H9 (cell line): ENCODE measurements around the gene MYOM3. TPM values are rescaled to one million over a fixed set of nuclear protein-coding genes. Genes with fewer than 3 reads are reported as not detected.

ENCODE experiments used
- DNase-seq: peaks from one replicate; pipeline ENCODE4 v3.0.0-alpha.2; 2017
- H2AFZ ChIP-seq: one replicate; pipeline ENCODE4 v1.6.1; 2013; ENCODE audit warnings: mild to moderate bottlenecking, low read length, control low read depth, moderate library complexity
- H2AK5ac ChIP-seq: 2 replicates; pipeline ENCODE4 v1.6.1; 2013; ENCODE audit warnings: low read length, control low read depth, mixed read lengths; ENCODE audit not compliant: insufficient read length
- H2BK120ac ChIP-seq: one replicate; pipeline ENCODE4 v1.6.1; 2013; ENCODE audit warnings: low read depth, mild to moderate bottlenecking, low read length, control low read depth, inconsistent platforms; ENCODE audit not compliant: poor library complexity, severe bottlenecking
- H2BK12ac ChIP-seq: 2 replicates; pipeline ENCODE4 v1.6.1; 2013; ENCODE audit warnings: low read length, control low read depth, mixed read lengths, low read depth; ENCODE audit not compliant: insufficient read length
- H2BK15ac ChIP-seq: 2 replicates; pipeline ENCODE4 v1.6.1; 2013; ENCODE audit warnings: low read depth, low read length, control low read depth
- H2BK20ac ChIP-seq: one replicate; pipeline ENCODE4 v1.6.1; 2013; ENCODE audit warnings: low read depth, mild to moderate bottlenecking, low read length, control low read depth, inconsistent platforms; ENCODE audit not compliant: poor library complexity, severe bottlenecking
- H2BK5ac ChIP-seq: 2 replicates; pipeline ENCODE4 v1.6.1; 2013; ENCODE audit warnings: low read length, control low read depth, mixed read lengths; ENCODE audit not compliant: insufficient read length
- H3K14ac ChIP-seq: 2 replicates; pipeline ENCODE4 v1.6.1; 2013; ENCODE audit warnings: low read length, control low read depth; ENCODE audit not compliant: insufficient read depth
- H3K18ac ChIP-seq: 2 replicates; pipeline ENCODE4 v1.6.1; 2013; ENCODE audit warnings: low read depth, mild to moderate bottlenecking, mixed read lengths, low read length, control low read depth; ENCODE audit not compliant: insufficient read length
- H3K23ac ChIP-seq: 2 replicates; pipeline ENCODE4 v1.6.1; 2013; ENCODE audit warnings: low read length, control low read depth, mixed read lengths, low read depth; ENCODE audit not compliant: insufficient read length
- H3K23me2 ChIP-seq: 2 replicates; pipeline ENCODE4 v1.6.1; 2013; ENCODE audit warnings: low read depth, mild to moderate bottlenecking, mixed read lengths, low read length, control low read depth; ENCODE audit not compliant: insufficient read length, poor library complexity, severe bottlenecking
- H3K27ac ChIP-seq: 2 replicates; pipeline ENCODE4 v1.5.1; 2013; ENCODE audit warnings: low read length, control low read depth, mixed read lengths, low read depth; ENCODE audit not compliant: insufficient read length
- H3K27me3 ChIP-seq: 2 replicates; pipeline ENCODE4 v1.6.1; 2013; ENCODE audit warnings: low read length, control low read depth, inconsistent platforms; ENCODE audit not compliant: insufficient read depth
- H3K4ac ChIP-seq: 2 replicates; pipeline ENCODE4 v1.6.1; 2013; ENCODE audit warnings: low read depth, mild to moderate bottlenecking, control low read depth, inconsistent platforms, low read length, moderate library complexity
- H3K4me1 ChIP-seq: 2 replicates; pipeline ENCODE4 v1.6.1; 2013; ENCODE audit warnings: low read length, control low read depth, inconsistent platforms; ENCODE audit not compliant: insufficient read depth
- H3K4me2 ChIP-seq: 2 replicates; pipeline ENCODE4 v1.6.1; 2013; ENCODE audit warnings: low read length, control low read depth, mixed read lengths; ENCODE audit not compliant: insufficient read length, insufficient read depth
- H3K56ac ChIP-seq: 2 replicates; pipeline ENCODE4 v1.6.1; 2013; ENCODE audit warnings: low read depth, mild to moderate bottlenecking, mixed read lengths, low read length, control low read depth; ENCODE audit not compliant: insufficient read length
- H3K79me1 ChIP-seq: 2 replicates; pipeline ENCODE4 v1.6.1; 2013; ENCODE audit warnings: low read depth, mild to moderate bottlenecking, moderate library complexity, low read length, control low read depth, inconsistent platforms; ENCODE audit not compliant: insufficient read depth, poor library complexity, severe bottlenecking
- H3K79me2 ChIP-seq: 2 replicates; pipeline ENCODE4 v1.6.1; 2013; ENCODE audit warnings: low read length, control low read depth, inconsistent platforms; ENCODE audit not compliant: insufficient read depth
- H3K9ac ChIP-seq: 2 replicates; pipeline ENCODE4 v1.6.1; 2013; ENCODE audit warnings: low read length, control low read depth, mixed read lengths; ENCODE audit not compliant: insufficient read length; ENCODE audit errors: extremely low read depth
- H3K9me3 ChIP-seq: one replicate; pipeline ENCODE4 v1.6.1; 2013; ENCODE audit warnings: low read depth, low read length, inconsistent platforms; ENCODE audit not compliant: control insufficient read depth
- H3T11ph ChIP-seq: one replicate; pipeline ENCODE4 v1.6.1; 2013; ENCODE audit warnings: mild to moderate bottlenecking, low read length, control low read depth, inconsistent platforms
- H4K20me1 ChIP-seq: one replicate; pipeline ENCODE4 v1.6.1; 2013; ENCODE audit not compliant: control insufficient read depth, insufficient read length, insufficient read depth
- H4K5ac ChIP-seq: 2 replicates; pipeline ENCODE4 v1.6.1; 2013; ENCODE audit warnings: low read depth, mild to moderate bottlenecking, mixed read lengths, low read length, control low read depth; ENCODE audit not compliant: insufficient read length
- H4K8ac ChIP-seq: replicated peaks from 2 replicates; pipeline ENCODE4 v1.6.1; 2013; ENCODE audit warnings: low read length, control low read depth, mixed read lengths, low read depth; ENCODE audit not compliant: insufficient read length
- H4K91ac ChIP-seq: 2 replicates; pipeline ENCODE4 v1.6.1; 2013; ENCODE audit warnings: low read depth, mild to moderate bottlenecking, moderate library complexity, mixed read lengths, low read length, control low read depth; ENCODE audit not compliant: insufficient read length
- H3K27ac Mint-ChIP-seq, 3 experiments: 2 replicates in 2 of 3; 3 replicates in 1 of 3; pipeline ENCODE4 v1.8.0; 2020 to 2021; ENCODE audit warnings: mixed read lengths in 3 of 3, mild to moderate bottlenecking in 1 of 3, moderate library complexity in 1 of 3
- H3K27me3 Mint-ChIP-seq: 2 replicates; pipeline ENCODE4 v1.8.0; 2021; ENCODE audit warnings: low read depth, mild to moderate bottlenecking, moderate library complexity, mixed read lengths
- H3K36me3 Mint-ChIP-seq, 3 experiments: 2 replicates in 2 of 3; 3 replicates in 1 of 3; pipeline ENCODE4 v1.8.0; 2020 to 2021; ENCODE audit warnings: low read depth in 3 of 3, mixed read lengths in 3 of 3; ENCODE audit not compliant: insufficient read depth in 1 of 3
- H3K4me1 Mint-ChIP-seq, 2 experiments: 2 replicates each; pipeline ENCODE4 v1.8.0; 2020; ENCODE audit warnings: mixed read lengths in 2 of 2
- H3K4me3 Mint-ChIP-seq, 2 experiments: 2 replicates in 1 of 2; 3 replicates in 1 of 2; pipeline ENCODE4 v1.8.0; 2020 to 2021; ENCODE audit warnings: mild to moderate bottlenecking in 2 of 2, mixed read lengths in 2 of 2, moderate library complexity in 1 of 2
- H3K9me3 Mint-ChIP-seq, 2 experiments: 2 replicates in 1 of 2; 3 replicates in 1 of 2; pipeline ENCODE4 v1.8.0; 2020; ENCODE audit warnings: mild to moderate bottlenecking in 2 of 2, mixed read lengths in 2 of 2, moderate library complexity in 1 of 2
- WGBS: extraction: QIAGEN DNeasy Blood & Tissue Kit; methylation state at CpG from one replicate; pipeline ENCODE4 v1.1.7; 2013; ENCODE audit warnings: missing lambda C conversion rate, low lambda C conversion rate, mixed read lengths; ENCODE audit not compliant: insufficient read length; ENCODE audit errors: extremely low coverage; 5-methylcytosine and 5-hydroxymethylcytosine counted together
- total RNA-seq: library from RNA; stranded (reverse); gene quantifications from 2 replicates; pipeline ENCODE4 v1.2.1, GENCODE V29; 2021
- TF ChIP-seq, protein P1 (sequence below): fragments of 200-600 bp; sonication (generic); conservative IDR thresholded peaks from 3 replicates; pipeline ENCODE4 v1.8.0; 2021; ENCODE audit warnings: antibody characterized with exemption, mild to moderate bottlenecking

MYOM3 gene
- total RNA-seq, 1 experiment from 2014 or later = 0.11 TPM

DNA sequence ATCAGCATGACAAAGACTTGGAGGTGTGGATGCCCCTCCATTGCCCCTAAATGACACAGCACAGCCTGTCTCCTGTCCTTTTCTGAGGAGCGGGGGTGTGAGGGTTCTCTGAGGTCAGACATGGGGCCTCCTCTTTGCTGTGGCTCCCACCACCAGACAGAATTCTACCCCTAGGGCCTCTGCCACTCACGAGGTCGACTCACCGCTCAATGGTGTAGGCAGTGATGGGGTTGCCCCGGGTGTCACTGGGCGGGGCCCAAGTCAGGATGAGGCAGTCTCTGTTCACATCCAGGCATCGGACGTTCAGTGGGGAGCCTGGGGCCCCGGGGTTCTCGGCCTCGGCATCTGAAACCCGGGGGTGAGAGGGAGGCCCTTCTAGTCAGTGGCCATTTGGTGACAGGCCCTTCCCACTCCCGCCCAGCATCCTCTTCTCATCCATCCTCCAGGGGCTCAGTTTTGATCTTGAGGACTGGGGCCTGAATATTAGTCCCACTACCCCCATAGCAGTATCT lies 19.9 kb downstream of the MYOM3 start:
- Histone ChIP-seq H3K9ac (no peak overlapping the region), H4K20me1 (no peaks in the 10 kb centered on the region), H3K4me1 (no peaks in the 10 kb centered on the region), H2BK20ac (no peak overlapping the region), H3K56ac (no peak overlapping the region), H2BK12ac (no peak overlapping the region), H3K9me3 (no peaks in the 10 kb centered on the region), H3K79me2 (no peaks in the 10 kb centered on the region), H3K18ac (no peak overlapping the region), H3K23ac (no peak overlapping the region), H3K14ac (no peak overlapping the region), H2AK5ac (no peak overlapping the region), H4K5ac (no peak overlapping the region), H3K27ac (no peak overlapping the region), H4K8ac (no peak overlapping the region), H3K27me3 (no peaks in the 10 kb centered on the region), H3K4ac (no peak overlapping the region), H3K79me1 (no peaks in the 10 kb centered on the region), H2BK15ac (no peak overlapping the region), H3K23me2 (no peaks in the 10 kb centered on the region), H3K4me2 (no peak overlapping the region), H2BK120ac (no peak overlapping the region), H4K91ac (no peak overlapping the region), H2BK5ac (no peak overlapping the region), H3T11ph (no peak overlapping the region), H2AFZ (no peak overlapping the region)
- no CpG with 5 or more reads among the region's 13 CpGs for WGBS
- Mint-ChIP-seq H3K36me3 (no peaks in the 10 kb centered on the region), H3K4me1 (peaks cover 10 to 23% of the 10 kb centered on the region in 2 experiments), H3K27me3 (no peaks in the 10 kb centered on the region; the same call in none of the 2 replicates), H3K27ac (no peak overlapping the region), H3K9me3 (no peaks in the 10 kb centered on the region), H3K4me3 (no peak overlapping the region)
- TF ChIP-seq, protein P1, sequence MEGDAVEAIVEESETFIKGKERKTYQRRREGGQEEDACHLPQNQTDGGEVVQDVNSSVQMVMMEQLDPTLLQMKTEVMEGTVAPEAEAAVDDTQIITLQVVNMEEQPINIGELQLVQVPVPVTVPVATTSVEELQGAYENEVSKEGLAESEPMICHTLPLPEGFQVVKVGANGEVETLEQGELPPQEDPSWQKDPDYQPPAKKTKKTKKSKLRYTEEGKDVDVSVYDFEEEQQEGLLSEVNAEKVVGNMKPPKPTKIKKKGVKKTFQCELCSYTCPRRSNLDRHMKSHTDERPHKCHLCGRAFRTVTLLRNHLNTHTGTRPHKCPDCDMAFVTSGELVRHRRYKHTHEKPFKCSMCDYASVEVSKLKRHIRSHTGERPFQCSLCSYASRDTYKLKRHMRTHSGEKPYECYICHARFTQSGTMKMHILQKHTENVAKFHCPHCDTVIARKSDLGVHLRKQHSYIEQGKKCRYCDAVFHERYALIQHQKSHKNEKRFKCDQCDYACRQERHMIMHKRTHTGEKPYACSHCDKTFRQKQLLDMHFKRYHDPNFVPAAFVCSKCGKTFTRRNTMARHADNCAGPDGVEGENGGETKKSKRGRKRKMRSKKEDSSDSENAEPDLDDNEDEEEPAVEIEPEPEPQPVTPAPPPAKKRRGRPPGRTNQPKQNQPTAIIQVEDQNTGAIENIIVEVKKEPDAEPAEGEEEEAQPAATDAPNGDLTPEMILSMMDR = no peak
- no peak for DNase-seq
